ENCODE data around the gene DGCR6L.

- TF ChIP-seq POLR2A (IDR thresholded peaks at IDR 0.05; ENCODE audit: low read depth, low read length) = no peak
- no peak for TF ChIP-seq TAF1 (IDR thresholded peaks at IDR 0.05; ENCODE audit: borderline replicate concordance, low read depth, low read length)
- no peak for TF ChIP-seq POLR2AphosphoS5 (IDR thresholded peaks at IDR 0.05; ENCODE audit: low read depth, low read length)
Measured at GRCh38 chr22:20272174-20272573, 47.7 kb downstream of the DGCR6L start.
